GM21360 (cell line): ENCODE results near the gene ARAP1.

Source experiments
- ATAC-seq: cut with Tn5 transposase; IDR thresholded peaks from one replicate; pipeline ENCODE4 v1.9.1; 2021; ENCODE audit warnings: mild to moderate bottlenecking, moderate library complexity; ENCODE audit not compliant: unreplicated experiment

The ARAP1 gene

GRCh38 chr11:72685560-72686480, 66.4 kb downstream of the ARAP1 start:
- ATAC-seq, result no peak

GRCh38 chr11:72684236-72684912, 67.8 kb downstream of the ARAP1 start:
- no peak for ATAC-seq

- ATAC-seq, result no peak
These were observed 68.4 kb downstream of the ARAP1 start for GRCh38 chr11:72683782-72684200.

GRCh38 chr11:72682858-72683243, 69.4 kb downstream of the ARAP1 start:
- no peak for ATAC-seq

GRCh38 chr11:72682238-72682857, 69.9 kb downstream of the ARAP1 start:
- ATAC-seq, result no peak

- ATAC-seq, result no peak
These were observed 70.7 kb downstream of the ARAP1 start for GRCh38 chr11:72681226-72682153.

GRCh38 chr11:72680624-72681158, 71.5 kb downstream of the ARAP1 start:
- ATAC-seq, result no peak

GRCh38 chr11:72679869-72680268, 72.3 kb downstream of the ARAP1 start:
- ATAC-seq, result no peak

- ATAC-seq, result no peak
These were observed 73.7 kb downstream of the ARAP1 start for GRCh38 chr11:72678524-72678923.

- no peak for ATAC-seq
These were observed 75.3 kb downstream of the ARAP1 start for GRCh38 chr11:72676861-72677341.

GRCh38 chr11:72675221-72675620, 77.0 kb downstream of the ARAP1 start:
- no peak for ATAC-seq

GRCh38 chr11:72673943-72674828, 78.0 kb downstream of the ARAP1 start, which contains the start of gene PDE2A:
TSS of gene PDE2A (minus strand) at chr11:72674422. CDS start at chr11:72674207, 215 bp downstream.
- ATAC-seq, result no peak

GRCh38 chr11:72673284-72673942, 78.8 kb downstream of the ARAP1 start:
- no peak for ATAC-seq

- ATAC-seq, result no peak
These were observed 79.5 kb downstream of the ARAP1 start for GRCh38 chr11:72672597-72673238.

- no peak for ATAC-seq
These were observed 80.8 kb downstream of the ARAP1 start for GRCh38 chr11:72671152-72672099.

GRCh38 chr11:72670041-72670440, 82.2 kb downstream of the ARAP1 start:
- no peak for ATAC-seq

GRCh38 chr11:72669527-72669926, 82.7 kb downstream of the ARAP1 start:
- no peak for ATAC-seq
